PC-9 (cell line): ENCODE measurements around the gene ITGA4. TPM values are rescaled to one million over a fixed set of nuclear protein-coding genes. Genes with fewer than 3 reads are reported as not detected.

Experiments
- BruUV-seq: library from RNA; stranded (reverse); fragments of 400-500 nt; replicated peaks from 2 replicates; lab custom pipeline; 2021; lab: Mats Ljungman, UMichigan
- CTCF ChIA-PET: fragments of 300-600 bp; sonication (Branson Sonifier 250); formaldehyde crosslinking; loops from one replicate; lab custom pipeline; 2022; ENCODE audit warnings: antibody characterized with exemption; lab: Charles Lee
- POLR2A ChIA-PET: fragments of 300-600 bp; sonication (Branson Sonifier 250); formaldehyde crosslinking; loops from one replicate; lab custom pipeline; 2022; ENCODE audit warnings: antibody characterized with exemption; ENCODE audit not compliant: unreplicated experiment; lab: Charles Lee
- DNase-seq, 2 experiments: peaks; one replicate each; pipeline versions ENCODE4 v3.0.0 to v3.0.0-alpha.2; 2015 to 2022; ENCODE audit warnings: mixed read lengths in 1 of 2
- H2AFZ ChIP-seq: fragments of 200-600 bp; sonication (generic); 2 replicates; pipeline ENCODE4 v1.8.1; 2017; ENCODE audit warnings: antibody characterized with exemption
- H3F3A ChIP-seq: fragments of 200-600 bp; sonication (generic); 2 replicates; pipeline ENCODE4 v1.8.1; 2017; ENCODE audit warnings: antibody characterized with exemption, mild to moderate bottlenecking, low read depth; ENCODE audit not compliant: insufficient read depth
- H3K27ac ChIP-seq: fragments of 200-600 bp; sonication (generic); 2 replicates; pipeline ENCODE4 v1.6.1; 2016; ENCODE audit warnings: mixed run types
- H3K27me3 ChIP-seq: fragments of 200-600 bp; sonication (generic); 2 replicates; pipeline ENCODE4 v1.6.1; 2016; ENCODE audit warnings: low read depth, mixed run types; ENCODE audit not compliant: insufficient read depth
- H3K36me3 ChIP-seq: fragments of 200-600 bp; sonication (generic); 2 replicates; pipeline ENCODE4 v1.6.1; 2016; ENCODE audit warnings: low read depth, mixed run types
- H3K4me1 ChIP-seq: fragments of 200-600 bp; sonication (generic); replicated peaks from 2 replicates; pipeline ENCODE4 v1.6.1; 2016; ENCODE audit warnings: mixed run types; ENCODE audit not compliant: insufficient read depth
- H3K4me2 ChIP-seq: fragments of 200-600 bp; sonication (generic); 2 replicates; pipeline ENCODE4 v1.6.1; 2017; ENCODE audit warnings: mixed run types
- H3K4me3 ChIP-seq: fragments of 200-600 bp; sonication (generic); 2 replicates; pipeline ENCODE4 v1.6.1; 2016; ENCODE audit warnings: mixed run types
- H3K79me2 ChIP-seq: fragments of 200-600 bp; sonication (generic); 2 replicates; pipeline ENCODE4 v1.6.1; 2017; ENCODE audit warnings: low read depth, mixed run types
- H3K9me2 ChIP-seq: fragments of 200-600 bp; sonication (generic); 2 replicates; pipeline ENCODE4 v1.8.1; 2017; ENCODE audit warnings: mild to moderate bottlenecking; ENCODE audit not compliant: insufficient read depth
- H3K9me3 ChIP-seq: fragments of 200-600 bp; sonication (generic); 2 replicates; pipeline ENCODE4 v1.8.1; 2016; ENCODE audit warnings: low read depth; ENCODE audit not compliant: insufficient read depth
- H4K20me1 ChIP-seq: fragments of 200-600 bp; sonication (generic); 2 replicates; pipeline ENCODE4 v1.8.1; 2017; ENCODE audit not compliant: insufficient read depth
- CTCF ChIP-seq: fragments of 200-600 bp; sonication (generic); conservative IDR thresholded peaks from 2 replicates; pipeline ENCODE4 v1.6.1; 2017; ENCODE audit warnings: mixed run types, antibody characterized with exemption, mild to moderate bottlenecking, moderate library complexity
- EZH2 ChIP-seq: fragments of 200-600 bp; sonication (generic); IDR thresholded peaks from 2 replicates; pipeline ENCODE4 v1.8.0; 2017; ENCODE audit warnings: antibody characterized with exemption, low read depth
- intact Hi-C: fragments of 100-400 bp; cut with micrococcal nuclease; formaldehyde crosslinking; loops from one replicate; pipeline ENCODE4 v1.10.0; 2022; ENCODE audit not compliant: unreplicated experiment
- total RNA-seq: library from RNA; stranded (reverse); gene quantifications from 2 replicates; pipeline ENCODE4 v1.2.3, GENCODE V29; 2021

ITGA4 gene
- total RNA-seq, 1 experiment from 2014 or later: 0.35 TPM

GRCh38 chr2:181440919-181441318, 16.3 kb upstream of the ITGA4 start:
- no peaks in the 10 kb centered on the region for H4K20me1 ChIP-seq
- H3K9me2 ChIP-seq: no peaks in the 10 kb centered on the region
- no peaks in the 10 kb centered on the region for H3K79me2 ChIP-seq
- H3K4me3 ChIP-seq: no peak overlapping the region
- no peaks in the 10 kb centered on the region for H3K36me3 ChIP-seq
- no peak for TF ChIP-seq CTCF
- no peak for TF ChIP-seq EZH2
- no TSS peak for BruUV-seq
- H3F3A ChIP-seq: no peaks in the 10 kb centered on the region
- ChIA-PET POLR2A (no interaction called here), CTCF (interaction anchor here (0.6 kb wide), 1 partner anchor 1523 kb away, joined by 4 read pairs; no protein-coding TSS in a partner anchor)
- no peak for DNase-seq
- intact Hi-C loops: no loop called here
- H2AFZ ChIP-seq: no peak overlapping the region
- no peak overlapping the region for H3K27ac ChIP-seq
- no peaks in the 10 kb centered on the region for H3K4me1 ChIP-seq
- no peaks in the 10 kb centered on the region for H3K9me3 ChIP-seq
- H3K4me2 ChIP-seq: no peak overlapping the region
- no peaks in the 10 kb centered on the region for H3K27me3 ChIP-seq

GRCh38 chr2:181441670-181442069, 15.5 kb upstream of the ITGA4 start:
- intact Hi-C loops: no loop called here
- CTCF ChIA-PET: interaction anchor here (0.6 kb wide), 1 partner anchor 1524 kb away, joined by 4 read pairs; no protein-coding TSS in a partner anchor
- H3K9me2 ChIP-seq: no peaks in the 10 kb centered on the region

GRCh38 chr2:181444654-181445053, 12.5 kb upstream of the ITGA4 start:
- H3K27me3 ChIP-seq: no peaks in the 10 kb centered on the region
- H3K27ac ChIP-seq: no peak overlapping the region
- no peaks in the 10 kb centered on the region for H3K36me3 ChIP-seq
- H3K9me2 ChIP-seq: no peaks in the 10 kb centered on the region
- H2AFZ ChIP-seq: no peak overlapping the region
- H3F3A ChIP-seq: no peaks in the 10 kb centered on the region
- H3K79me2 ChIP-seq: no peaks in the 10 kb centered on the region
- no peak for TF ChIP-seq CTCF
- no peak for TF ChIP-seq EZH2
- no peak overlapping the region for H3K4me2 ChIP-seq
- no peaks in the 10 kb centered on the region for H3K9me3 ChIP-seq
- intact Hi-C loops: no loop called here
- no peaks in the 10 kb centered on the region for H3K4me1 ChIP-seq
- no TSS peak for BruUV-seq
- no peaks in the 10 kb centered on the region for H4K20me1 ChIP-seq
- DNase-seq: no peak
- no peak overlapping the region for H3K4me3 ChIP-seq
- POLR2A ChIA-PET: no interaction called here
- CTCF ChIA-PET: no interaction called here

More at GRCh38 chr2:181441670-181442069, 15.5 kb upstream of the ITGA4 start:
- no TSS peak for BruUV-seq
- no peak for DNase-seq
- no peak for TF ChIP-seq EZH2
- no peak for TF ChIP-seq CTCF
- H3K79me2 ChIP-seq: no peaks in the 10 kb centered on the region
- no peaks in the 10 kb centered on the region for H4K20me1 ChIP-seq
- H3K4me1 ChIP-seq: no peaks in the 10 kb centered on the region
- no peaks in the 10 kb centered on the region for H3K9me3 ChIP-seq
- H3K27ac ChIP-seq: no peak overlapping the region
- no peaks in the 10 kb centered on the region for H3F3A ChIP-seq
- no peak overlapping the region for H2AFZ ChIP-seq
- no peaks in the 10 kb centered on the region for H3K36me3 ChIP-seq
- POLR2A ChIA-PET: no interaction called here
- H3K27me3 ChIP-seq: no peaks in the 10 kb centered on the region
- no peak overlapping the region for H3K4me3 ChIP-seq
- H3K4me2 ChIP-seq: no peak overlapping the region
